Peyer's patch (tissue), 4 donors: ENCODE data around the gene PTPN18.

Experiments
- POLR2A ChIP-seq, 2 donors: fragments of 450-650 bp; IDR thresholded peaks; one replicate each; pipeline ENCODE4 v1.5.1; 2017; ENCODE audit warnings: antibody characterized with exemption in 2 of 2, mild to moderate bottlenecking in 2 of 2, moderate library complexity in 2 of 2
- TF ChIP-seq, protein P1 (sequence below), 6 experiments: fragments of 450-650 bp in 4 of 6; fragments of 200-600 bp in 2 of 6; sonication (generic) in 1 of 6; IDR thresholded peaks; one replicate each; pipeline ENCODE4 v1.5.1; 2017 to 2019; ENCODE audit warnings: antibody characterized with exemption in 6 of 6, mild to moderate bottlenecking in 3 of 6, moderate library complexity in 1 of 6

- no peak for TF ChIP-seq POLR2A (IDR thresholded peaks at IDR 0.05)
- TF ChIP-seq, protein P1, sequence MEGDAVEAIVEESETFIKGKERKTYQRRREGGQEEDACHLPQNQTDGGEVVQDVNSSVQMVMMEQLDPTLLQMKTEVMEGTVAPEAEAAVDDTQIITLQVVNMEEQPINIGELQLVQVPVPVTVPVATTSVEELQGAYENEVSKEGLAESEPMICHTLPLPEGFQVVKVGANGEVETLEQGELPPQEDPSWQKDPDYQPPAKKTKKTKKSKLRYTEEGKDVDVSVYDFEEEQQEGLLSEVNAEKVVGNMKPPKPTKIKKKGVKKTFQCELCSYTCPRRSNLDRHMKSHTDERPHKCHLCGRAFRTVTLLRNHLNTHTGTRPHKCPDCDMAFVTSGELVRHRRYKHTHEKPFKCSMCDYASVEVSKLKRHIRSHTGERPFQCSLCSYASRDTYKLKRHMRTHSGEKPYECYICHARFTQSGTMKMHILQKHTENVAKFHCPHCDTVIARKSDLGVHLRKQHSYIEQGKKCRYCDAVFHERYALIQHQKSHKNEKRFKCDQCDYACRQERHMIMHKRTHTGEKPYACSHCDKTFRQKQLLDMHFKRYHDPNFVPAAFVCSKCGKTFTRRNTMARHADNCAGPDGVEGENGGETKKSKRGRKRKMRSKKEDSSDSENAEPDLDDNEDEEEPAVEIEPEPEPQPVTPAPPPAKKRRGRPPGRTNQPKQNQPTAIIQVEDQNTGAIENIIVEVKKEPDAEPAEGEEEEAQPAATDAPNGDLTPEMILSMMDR (IDR thresholded peaks at IDR 0.05) = no peak
Measured at GRCh38 chr2:130365075-130365474, 9.2 kb downstream of the PTPN18 start.
